ENCODE results near the gene TMEM239. TPM values are rescaled to one million over a fixed set of nuclear protein-coding genes. Genes with fewer than 3 reads are reported as not detected.
"Not testable (repeated sequence)": the region's sequence is repeated elsewhere in the genome, so short reads cannot be mapped to it uniquely, and the experiment has no call there.

The TMEM239 gene
- total RNA-seq, 2 donors from 2014 or later, result not detected

- Histone ChIP-seq H3K27me3 (peaks cover 0 to 4% of the 10 kb centered on the region in 2 donors), H3K36me3 (replicated peaks in 1 of 2; ENCODE audit: insufficient read depth in 1 of 2, low read depth in 2 of 2) (no peaks in the 10 kb centered on the region), H3K27ac (no peak overlapping the region), H3K4me1 (peaks cover 4% of the 10 kb centered on the region), H3K4me3 (no peak overlapping the region), H3K9me3 (no peaks in the 10 kb centered on the region)
- DNase-seq (no peak), ATAC-seq (no peak)
- 70 to 89% methylated on average over 2 of the region's 2 CpGs for WGBS, 2 donors
- intact Hi-C loops (cut with DNase I), result no loop called here
- TF ChIP-seq CTCF (IDR thresholded peaks at IDR 0.05), result no peak
- no peak for TF ChIP-seq POLR2A (IDR thresholded peaks at IDR 0.05)
These were observed 9.6 kb downstream of the TMEM239 start for GRCh38 chr20:2825761-2826160.

- Histone ChIP-seq H3K4me1 (no peaks in the 10 kb centered on the region), H3K36me3 (replicated peaks in 1 of 2; ENCODE audit: insufficient read depth in 1 of 2, low read depth in 2 of 2) (no peaks in the 10 kb centered on the region), H3K9me3 (no peaks in the 10 kb centered on the region), H3K27me3 (no peaks in the 10 kb centered on the region), H3K27ac (no peak overlapping the region), H3K4me3 (no peak overlapping the region)
- intact Hi-C loops (cut with DNase I), result no loop called here
- ATAC-seq (no peak), DNase-seq (no peak)
- WGBS, 2 donors, result 65 to 72% methylated on average over 4 of the region's 4 CpGs
- no peak for TF ChIP-seq CTCF (IDR thresholded peaks at IDR 0.05)
These were observed 10.5 kb downstream of the TMEM239 start for GRCh38 chr20:2826655-2827054.

- no peak for DNase-seq
- H3K4me3 ChIP-seq, result no peak overlapping the region
- ATAC-seq, result no peak
- intact Hi-C loops (cut with DNase I), result no loop called here
- H3K9me3 ChIP-seq, result no peaks in the 10 kb centered on the region
- TF ChIP-seq CTCF (IDR thresholded peaks at IDR 0.05) (no peak), POLR2A (IDR thresholded peaks at IDR 0.05) (no peak)
- WGBS, 2 donors, result 58 to 63% methylated on average over 6 of the region's 6 CpGs
- H3K27me3 ChIP-seq, result no peaks in the 10 kb centered on the region
- H3K27ac ChIP-seq, result no peak overlapping the region
- H3K36me3 ChIP-seq (replicated peaks in 1 of 2; ENCODE audit: insufficient read depth in 1 of 2, low read depth in 2 of 2), result no peaks in the 10 kb centered on the region
- no peaks in the 10 kb centered on the region for H3K4me1 ChIP-seq
These were observed 13.2 kb downstream of the TMEM239 start for GRCh38 chr20:2829376-2829775.

- H3K4me3 ChIP-seq; H3K4me1 ChIP-seq; H3K36me3 ChIP-seq (replicated peaks in 1 of 2; ENCODE audit: insufficient read depth in 1 of 2, low read depth in 2 of 2); DNase-seq; ATAC-seq; H3K9me3 ChIP-seq; H3K27me3 ChIP-seq; H3K27ac ChIP-seq: not testable (repeated sequence)
- intact Hi-C loops (cut with DNase I), result loop anchor here (10.0 kb wide), 1 partner anchor 356 kb away; the partner anchor contains the start of gene SNRPB
- WGBS, 2 donors, result 76% methylated on average over 7 of the region's 7 CpGs
These were observed 15.0 kb downstream of the TMEM239 start for GRCh38 chr20:2831206-2831605.

- H3K4me3 ChIP-seq, result no peak overlapping the region
- no peak overlapping the region for H3K27ac ChIP-seq
- ATAC-seq, result no peak
- H3K36me3 ChIP-seq (replicated peaks in 1 of 2; ENCODE audit: insufficient read depth in 1 of 2, low read depth in 2 of 2), result no peaks in the 10 kb centered on the region
- intact Hi-C loops (cut with DNase I), result loop anchor here (10.0 kb wide), 1 partner anchor 359 kb away; the partner anchor contains the start of gene SNRPB
- DNase-seq, result no peak
- H3K27me3 ChIP-seq, result no peaks in the 10 kb centered on the region
- no peak for TF ChIP-seq CTCF (IDR thresholded peaks at IDR 0.05)
- TF ChIP-seq POLR2A (IDR thresholded peaks at IDR 0.05), result no peak
- no peaks in the 10 kb centered on the region for H3K4me1 ChIP-seq
- WGBS, 2 donors, result 58 to 61% methylated on average over 1 of the region's 1 CpG
- no peaks in the 10 kb centered on the region for H3K9me3 ChIP-seq
These were observed 17.6 kb downstream of the TMEM239 start for GRCh38 chr20:2833761-2834160.
